NCI-H526 treated with DMSO at 0.1 percent for 48 hours (cell line): ENCODE results near the gene TK1.

Source experiments
- DNase-seq: peaks from one replicate; lab custom pipeline; 2025; lab: John Stamatoyannopoulos, UW

Gene TK1

DNA sequence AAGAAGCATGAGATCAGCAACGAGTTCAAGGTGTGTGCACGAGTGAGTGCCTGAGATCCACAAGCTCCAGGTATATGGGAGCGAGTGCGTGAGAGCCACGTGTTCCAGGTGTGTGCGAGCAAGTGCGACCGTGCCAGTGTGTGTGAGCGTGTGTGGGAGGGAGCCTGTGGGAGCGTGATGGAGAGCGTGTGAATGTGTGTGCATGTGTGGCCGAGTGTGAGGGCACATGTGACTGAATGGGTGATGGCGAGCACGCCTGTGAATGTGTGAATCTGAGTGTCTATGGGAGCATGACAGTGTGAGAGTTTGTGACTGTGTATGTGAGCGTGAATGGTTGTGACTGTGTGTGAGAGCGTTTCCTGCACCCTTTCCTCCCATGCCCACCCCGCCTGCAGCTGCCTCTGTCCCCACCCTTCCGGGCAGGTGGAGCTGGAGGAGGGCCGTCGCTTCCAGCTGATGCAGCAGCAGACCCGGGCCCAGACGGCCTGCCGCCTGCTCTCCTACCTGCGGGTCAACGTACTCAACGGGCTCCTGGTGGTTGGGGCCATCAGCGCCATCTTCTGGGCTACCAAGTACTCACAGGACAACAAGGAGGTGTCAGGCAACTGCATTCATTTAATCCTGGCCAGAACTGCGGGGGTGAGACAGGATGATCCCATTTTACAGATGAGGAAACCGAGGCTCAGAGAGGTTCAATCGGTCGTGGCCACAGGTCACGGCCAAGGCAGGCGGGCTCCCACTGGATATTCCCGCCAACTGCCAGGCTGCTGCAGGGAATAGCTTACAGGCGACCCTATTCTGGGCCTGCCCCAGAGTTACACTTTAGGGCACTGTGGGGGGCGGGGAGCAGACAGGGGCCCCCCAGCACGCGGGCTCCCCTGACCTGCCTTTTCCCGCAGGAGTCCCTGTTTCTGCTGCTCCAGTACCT, 52.6 kb downstream of the TK1 start:
- DNase-seq: peak; percentile 71

DNA sequence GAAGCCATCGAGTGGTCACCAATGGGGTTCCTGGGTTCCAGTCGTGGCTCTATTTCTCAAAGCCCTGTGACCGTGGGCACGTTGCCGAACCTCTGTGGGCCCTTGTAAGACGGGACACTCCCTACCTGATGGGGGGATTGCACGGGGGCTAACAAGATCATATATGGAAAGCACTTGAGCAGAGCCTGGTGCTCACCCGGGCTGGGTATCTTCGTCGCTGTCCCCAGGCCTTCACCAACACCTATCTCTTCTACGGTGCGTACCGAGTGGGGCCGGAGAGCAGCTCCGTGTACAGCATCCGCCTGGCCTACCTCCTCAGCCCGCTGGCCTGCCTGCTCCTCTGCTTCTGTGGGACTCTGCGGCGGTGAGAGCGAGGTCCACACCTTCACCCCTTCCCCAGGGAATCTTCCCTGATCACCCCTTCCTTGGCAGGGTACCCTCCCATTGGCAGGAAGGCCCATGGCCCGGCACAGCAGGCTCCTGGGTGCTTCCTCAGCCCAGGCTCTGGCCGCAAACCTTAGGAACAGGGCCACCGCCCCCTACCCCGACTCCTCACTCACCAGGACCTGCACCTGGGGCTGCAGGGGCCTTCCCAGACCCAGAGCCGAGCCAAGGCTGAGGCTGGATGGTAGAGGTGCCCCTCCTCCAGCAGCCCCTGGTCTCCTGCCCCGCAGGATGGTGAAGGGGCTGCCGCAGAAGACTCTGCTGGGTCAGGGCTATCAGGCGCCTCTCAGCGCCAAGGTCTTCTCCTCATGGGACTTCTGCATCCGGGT, 53.5 kb downstream of the TK1 start:
- no peak for DNase-seq

DNA sequence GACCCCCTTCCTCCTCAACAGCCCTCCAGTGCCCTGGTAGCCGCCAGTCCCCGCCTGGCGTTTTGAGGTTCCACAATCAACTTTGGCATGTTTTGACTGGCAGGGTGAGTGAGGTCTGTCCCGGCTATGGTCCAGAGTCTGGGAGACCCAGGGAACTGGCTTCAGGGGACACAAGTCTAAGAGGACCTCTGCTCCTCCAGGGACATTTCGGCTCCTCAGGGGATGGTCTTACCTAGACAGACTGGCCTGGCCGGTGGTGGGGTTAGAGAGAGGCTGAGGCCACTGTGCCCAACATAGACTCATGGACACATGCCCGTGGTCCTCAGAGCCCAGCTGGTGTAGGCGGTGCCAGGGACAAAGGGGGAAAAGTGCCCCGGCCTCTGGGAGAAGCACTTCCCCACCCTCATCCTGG, 54.1 kb downstream of the TK1 start:
- DNase-seq: no peak

DNA sequence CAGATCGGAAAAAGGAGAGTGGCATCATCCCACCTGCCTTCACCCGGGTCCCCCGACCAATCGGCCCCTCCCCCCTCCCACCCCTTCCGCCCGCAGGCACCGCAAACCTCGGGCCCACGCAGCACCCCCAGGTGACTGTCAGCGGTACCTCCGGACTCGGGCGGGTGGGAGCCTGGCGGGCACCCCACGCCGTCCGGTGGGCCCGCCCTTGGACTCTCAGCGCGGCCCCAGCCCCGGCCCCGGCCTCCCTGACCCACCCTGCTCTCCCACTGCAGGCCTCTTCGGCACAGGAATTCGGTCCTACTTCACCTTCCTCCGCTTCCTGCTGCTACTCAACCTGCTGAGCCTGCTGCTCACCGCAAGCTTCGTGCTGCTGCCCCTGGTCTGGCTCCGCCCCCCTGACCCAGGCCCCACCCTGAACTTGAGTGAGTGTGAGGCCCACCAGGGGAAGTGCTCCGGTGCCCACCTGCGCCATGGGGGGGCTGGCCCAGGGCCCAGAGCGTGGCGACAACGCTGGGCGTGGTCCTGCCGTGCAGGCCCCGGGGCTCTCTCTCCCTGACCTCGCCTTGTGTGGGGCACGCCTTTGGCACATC, 54.7 kb downstream of the TK1 start:
- peak; percentile 20 for DNase-seq

DNA sequence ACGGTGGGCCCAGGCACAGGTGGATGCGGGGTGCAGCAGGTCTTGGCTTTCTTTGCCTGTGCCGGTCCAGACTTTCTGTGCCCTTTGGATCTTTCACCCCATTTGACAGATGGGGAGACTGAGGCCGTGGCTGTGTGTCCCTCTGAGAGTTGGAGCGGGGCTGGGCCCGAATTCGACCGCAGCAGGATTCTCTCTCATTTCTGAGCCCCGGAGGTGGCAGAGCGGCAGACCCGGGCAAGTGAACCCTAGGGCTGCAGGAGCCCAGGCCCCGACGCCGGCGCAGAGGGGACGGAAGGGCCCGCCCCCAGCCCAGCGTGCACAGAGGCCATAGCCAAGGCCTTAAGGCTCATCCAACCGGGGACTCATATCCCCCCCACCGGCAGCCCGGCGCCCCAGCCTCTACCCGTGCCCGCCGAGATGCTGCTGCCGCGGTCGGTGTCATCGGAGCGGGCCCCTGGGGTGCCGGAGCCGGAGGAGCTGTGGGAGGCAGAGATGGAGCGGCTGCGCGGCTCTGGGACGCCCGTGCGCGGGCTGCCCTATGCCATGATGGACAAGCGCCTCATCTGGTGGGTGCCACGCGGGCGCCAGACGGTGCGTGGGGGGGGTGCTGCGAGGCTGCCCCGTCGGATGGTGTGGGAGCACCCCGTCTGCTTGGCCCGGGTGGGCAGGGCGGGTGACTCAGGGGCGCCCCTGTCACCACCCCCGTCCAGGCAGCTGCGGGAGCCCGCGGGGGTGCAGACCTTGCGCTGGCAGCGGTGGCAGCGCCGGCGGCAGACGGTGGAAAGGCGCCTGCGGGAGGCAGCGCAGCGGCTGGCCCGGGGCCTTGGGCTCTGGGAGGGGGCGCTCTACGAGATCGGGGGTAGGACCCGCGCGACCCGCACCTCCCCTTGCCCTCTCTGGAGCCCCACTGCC, 55.4 kb downstream of the TK1 start:
- no peak for DNase-seq

DNA sequence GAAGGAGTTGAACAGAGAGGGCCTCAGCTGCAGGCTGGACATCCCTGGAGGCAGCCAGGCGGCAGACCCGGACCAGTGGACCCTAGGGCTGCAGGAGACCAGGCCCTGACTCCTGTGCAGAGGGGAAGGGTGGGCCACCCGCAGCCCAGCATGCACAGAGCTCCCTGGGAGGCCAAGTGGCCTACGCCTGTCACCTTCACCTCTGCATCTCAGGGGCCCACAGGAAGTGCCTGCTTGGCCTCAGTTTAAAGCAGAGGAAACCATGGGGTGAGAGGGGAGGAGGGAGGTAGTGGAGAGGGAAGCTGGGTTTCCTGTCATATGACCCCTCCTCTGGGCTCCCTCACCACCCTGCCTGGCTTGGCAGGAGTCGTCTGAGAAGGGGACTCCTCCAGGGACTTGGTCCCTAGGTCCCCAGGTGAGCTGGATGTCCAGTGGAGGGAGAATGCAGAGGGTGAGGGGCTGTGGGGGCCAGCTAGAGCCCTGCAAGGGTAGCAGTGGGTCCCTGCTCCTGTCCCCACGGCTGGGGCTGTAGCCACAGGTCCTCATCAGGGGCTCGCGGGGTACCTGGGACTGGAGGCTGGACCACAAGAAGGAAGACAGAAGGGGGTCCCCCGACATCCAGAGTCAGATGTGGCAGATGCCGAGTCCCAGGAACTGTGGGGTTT, 56.3 kb downstream of the TK1 start, which contains the start of gene TMC8:
Gene TMC8, plus strand, starts transcription at position 335 of the 665 bp plus-strand sequence. CDS start 818 bp downstream, outside the sequence.
- DNase-seq: no peak

DNA sequence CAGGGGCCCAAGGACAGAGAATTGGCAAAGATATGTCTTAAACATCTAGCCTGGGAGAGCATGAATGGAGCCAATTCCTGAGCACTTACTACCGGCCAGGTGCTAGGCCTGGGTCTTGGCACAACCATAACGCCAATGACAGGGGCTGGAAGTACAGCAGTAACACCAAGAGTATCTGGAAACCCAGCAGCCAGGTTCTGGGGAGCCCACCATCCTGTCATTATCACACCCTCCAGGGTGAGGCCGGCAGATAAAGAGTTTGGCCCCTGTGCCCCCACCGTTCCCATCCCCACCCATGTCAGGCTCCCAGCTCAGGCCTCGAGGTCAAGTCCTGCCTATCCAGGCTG, 56.8 kb downstream of the TK1 start:
- DNase-seq: no peak

DNA sequence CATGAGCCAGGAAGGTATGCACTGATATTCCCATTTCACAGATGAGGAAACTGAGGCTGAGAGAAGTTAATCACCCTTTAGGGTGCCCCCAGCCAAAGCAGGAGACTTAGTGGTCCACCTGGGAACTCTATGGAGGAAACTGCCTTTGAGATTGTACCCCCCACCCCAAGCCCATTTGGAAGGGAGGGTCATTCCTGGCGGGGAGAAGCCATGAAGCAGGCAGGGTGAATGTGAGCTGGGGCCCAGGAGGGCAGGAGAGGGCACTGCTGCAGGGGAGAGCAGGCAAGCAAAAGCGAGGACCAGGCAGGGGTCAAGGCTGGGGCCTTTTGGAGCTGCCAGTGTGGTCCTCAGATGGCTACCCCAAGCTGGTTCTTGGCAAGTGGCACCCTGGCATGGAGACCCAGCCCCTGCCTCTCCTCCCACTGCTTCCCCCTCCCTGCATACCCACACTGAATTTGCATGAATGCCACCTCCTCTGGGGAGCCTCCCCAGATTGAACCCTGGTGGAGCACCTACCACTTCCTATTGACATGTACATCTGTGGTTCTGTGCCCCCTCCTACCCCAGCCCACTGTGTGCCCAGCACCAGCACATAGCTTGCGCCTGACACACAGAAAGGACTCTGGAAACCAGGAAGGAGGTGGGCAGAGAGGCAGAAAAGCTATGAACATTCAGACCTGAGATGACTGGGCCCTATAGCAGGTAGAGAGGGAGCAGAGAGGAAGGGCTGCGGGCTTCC, 57.3 kb downstream of the TK1 start:
- DNase-seq: no peak

DNA sequence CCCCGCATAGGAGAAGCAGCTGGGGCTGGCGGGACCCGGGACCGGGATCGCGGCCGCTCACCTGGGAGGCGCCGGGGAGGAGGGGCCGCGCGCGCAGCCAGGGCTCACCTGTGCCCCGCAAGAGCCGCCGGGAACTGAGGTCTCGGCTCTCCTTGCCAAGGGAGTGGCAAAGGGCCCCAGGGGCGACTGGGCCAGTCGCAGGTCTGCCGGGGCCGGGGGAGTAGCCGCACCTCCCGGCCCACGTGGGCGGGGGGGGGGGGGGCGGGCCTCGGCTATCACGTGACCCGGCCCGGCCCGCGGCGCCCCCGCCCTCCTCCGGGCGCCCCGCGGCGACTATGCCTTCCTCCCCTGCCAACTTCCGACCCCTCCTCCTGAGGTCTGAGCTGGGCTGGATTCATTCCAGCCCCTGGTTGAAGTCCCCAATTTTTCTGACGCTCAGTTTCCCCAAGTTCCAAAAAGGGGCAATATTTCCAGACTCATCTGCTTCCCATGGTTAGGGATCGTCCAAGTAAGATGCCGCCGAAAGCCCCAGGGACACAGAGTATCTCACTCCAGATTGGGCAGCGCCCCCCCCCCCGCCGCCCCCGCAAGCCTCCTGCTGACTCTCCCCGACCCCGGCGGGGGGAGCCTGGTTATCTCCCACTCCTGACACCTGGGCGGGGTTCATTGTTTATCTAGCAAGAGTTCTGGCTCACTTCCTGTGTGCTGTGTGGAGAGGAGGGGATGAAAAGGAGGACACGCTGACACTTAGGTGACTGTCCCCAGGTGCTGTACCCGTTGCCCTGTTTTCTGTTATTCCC, 58.1 kb downstream of the TK1 start, which contains the start of gene TMC6:
Gene TMC6, minus strand, starts transcription at position 205 of the 800 bp plus-strand sequence. CDS start 1,923 bp downstream, outside the sequence.
- DNase-seq: peak; percentile 75

DNA sequence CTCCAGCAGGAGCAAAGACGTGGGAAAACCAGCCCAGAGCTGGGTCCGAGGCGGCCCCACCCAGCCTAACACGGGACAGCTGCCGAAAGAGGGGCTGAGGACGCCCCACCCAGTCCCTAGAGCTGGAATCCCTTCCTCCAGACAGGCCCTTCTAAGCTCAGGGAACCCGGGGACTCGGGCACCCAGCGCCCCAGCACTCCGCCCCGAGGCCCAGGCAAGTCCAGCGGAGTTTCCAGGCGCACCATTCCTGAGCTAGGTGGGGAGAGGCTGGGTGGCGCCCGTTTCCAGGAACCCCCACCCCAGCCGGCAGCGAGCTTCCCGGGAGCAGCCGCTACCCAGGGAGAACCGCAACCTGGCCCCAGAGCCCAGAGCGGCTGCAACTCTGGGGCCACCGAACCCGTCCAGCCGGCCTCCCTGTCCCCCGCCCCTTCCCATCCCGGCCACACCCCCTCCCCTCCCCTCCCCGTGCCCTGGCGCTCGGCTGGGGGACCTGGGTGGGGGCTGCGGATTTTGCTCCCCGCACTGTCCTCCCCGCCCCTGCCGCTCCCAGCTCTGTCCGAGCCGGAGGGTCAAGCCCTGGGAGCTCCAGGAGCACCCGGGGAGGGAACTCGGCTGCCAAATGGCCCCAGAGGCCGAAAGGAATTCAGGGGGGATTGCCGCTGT, 58.8 kb downstream of the TK1 start:
- DNase-seq: peak; percentile 16

DNA sequence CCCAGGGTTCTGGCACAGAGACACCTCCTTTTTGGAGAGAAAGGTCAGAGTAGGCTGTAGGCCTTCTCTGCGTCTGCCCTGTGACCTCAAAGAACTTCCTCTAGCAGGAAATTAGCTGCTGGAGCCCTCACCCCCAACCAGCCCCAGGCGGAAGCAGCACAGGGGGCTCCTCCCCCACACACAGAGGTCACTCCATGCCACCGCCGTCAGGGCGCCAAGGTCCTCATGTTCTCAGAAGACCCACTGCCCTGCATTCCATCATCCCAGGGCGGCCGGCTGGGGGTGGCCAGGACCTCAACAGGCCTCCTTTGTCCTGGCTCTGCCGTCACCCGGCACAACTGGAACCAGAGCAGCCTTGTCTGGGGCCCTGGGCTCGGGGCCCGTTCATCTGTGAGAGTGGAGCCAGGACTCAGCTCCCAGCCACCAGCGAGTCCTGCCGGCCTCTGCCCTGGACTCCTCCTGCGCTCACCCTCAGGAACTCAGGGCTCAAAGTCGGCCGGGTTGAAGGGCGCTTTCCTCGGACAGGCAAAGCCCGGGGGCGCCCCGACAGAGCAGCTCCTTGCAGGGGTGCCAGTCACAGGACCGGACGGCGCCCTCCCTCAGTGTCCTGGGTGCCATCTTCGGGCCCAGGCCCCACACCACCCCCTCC, 59.5 kb downstream of the TK1 start:
- no peak for DNase-seq

DNA sequence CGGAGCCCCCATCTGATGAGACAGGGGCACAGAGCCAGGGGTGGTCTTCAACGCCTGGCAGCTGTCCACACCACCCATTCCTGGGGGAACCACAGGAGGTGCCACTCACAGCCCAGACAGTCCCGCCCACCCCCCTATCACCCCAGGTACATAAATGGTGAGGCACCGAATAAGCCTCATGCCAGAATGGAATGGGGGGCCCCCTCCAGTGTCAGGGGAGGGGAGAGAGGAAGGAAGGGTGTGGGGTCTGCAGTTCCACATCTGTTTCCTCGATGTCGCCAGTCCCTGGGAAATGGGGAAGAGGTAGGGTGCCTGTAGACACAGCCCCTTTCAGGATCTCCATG, 60.0 kb downstream of the TK1 start:
- no peak for DNase-seq

DNA sequence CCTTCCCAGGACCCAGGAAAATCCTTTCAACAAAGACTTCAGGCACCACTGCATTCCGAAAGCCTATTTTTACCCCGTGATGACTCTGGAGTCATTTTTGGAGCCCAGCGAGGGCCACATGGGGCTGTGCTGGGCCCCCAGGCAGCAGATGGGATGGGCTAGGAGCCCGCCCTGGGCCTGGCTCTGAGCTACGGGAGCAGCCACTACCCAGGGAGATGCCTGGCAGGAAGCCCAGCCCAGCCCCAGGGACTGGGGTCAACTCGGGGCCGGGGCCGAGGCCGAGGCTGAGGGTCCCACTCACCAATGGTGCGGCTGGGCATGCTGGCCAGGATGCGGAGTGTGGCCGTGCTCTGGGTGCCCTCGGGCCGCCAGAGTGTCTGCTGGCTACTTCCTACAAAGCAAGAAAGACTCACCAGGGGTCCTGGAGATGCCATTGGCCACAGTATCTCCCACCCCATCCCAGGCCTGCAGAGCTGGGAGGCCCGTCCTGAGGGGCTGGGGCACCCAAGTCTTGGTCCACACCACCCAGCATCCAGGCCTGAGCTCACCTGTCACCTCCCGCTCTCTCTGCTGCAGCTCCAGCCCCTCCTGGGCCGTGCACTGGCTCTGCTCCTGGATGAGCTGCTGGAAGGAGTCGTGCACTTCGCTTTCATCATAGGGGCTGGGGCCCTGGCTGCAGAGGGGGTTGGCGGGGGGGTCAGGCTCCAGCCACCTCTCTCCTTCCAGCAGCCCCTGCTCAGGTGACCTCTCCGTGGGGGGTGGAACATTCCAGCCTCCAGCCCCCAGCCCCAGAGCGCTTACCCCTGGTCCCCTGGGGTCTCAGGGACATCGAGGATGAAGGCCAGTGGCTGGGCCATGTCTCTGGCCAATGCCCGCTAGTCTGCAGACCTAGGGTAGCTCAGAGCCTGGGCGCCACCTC, 60.6 kb downstream of the TK1 start:
- DNase-seq: no peak

DNA sequence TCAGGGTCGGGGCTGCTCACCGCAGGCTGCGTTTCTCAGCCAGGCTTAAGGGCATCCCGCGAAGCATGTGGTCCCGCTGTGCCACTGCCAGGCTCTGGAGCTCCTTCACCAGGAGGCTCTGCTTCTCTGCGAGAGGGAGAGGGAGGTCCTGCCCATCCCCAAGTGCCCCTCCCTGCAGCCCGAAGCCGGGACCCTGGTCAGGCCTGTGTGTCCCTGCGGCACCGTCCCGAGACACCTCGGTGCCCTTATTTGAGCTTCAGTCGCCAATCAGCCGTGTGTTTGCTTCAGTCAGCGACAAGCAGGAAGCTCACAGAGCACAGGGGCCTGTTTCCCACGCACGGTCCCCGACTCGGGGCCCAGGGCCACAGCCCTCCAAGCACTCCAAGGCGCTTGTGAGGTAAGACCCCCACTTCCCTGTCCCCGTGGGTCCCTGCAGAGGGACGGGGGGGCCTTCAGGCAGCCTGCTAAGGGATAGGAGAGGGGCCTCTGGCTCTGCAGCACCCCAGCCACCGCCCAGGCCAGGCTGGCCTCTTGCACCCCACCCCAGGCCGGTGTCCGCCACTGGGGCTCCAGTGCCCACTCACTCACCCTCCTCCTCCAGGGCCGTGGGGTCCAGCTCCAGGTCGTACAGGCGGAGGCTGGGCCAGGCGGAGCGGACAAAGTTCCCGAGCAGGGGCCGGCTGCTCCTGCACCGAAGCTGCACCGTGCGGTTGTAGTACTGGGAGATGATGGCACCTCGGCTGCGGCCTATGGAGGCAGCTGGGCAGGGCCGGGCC, 61.5 kb downstream of the TK1 start:
- DNase-seq: no peak

DNA sequence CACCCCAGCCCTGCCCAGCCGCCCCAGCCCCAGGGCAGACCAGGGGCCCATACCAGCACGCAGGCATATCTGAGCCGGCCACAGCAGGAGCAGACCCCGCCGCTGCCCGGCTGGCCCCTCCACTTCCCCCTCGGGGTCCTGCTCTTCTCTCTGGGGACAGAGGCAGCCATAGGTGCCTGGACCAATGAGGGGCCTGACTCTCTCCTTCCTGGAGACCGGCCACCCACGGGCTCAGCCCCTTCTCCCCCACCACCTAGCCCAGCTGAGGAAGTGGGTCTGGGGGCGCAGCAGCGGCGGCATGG, 62.1 kb downstream of the TK1 start:
- no peak for DNase-seq
